HG03066 (cell line): ENCODE data around the gene MTA1.

Experiments
- ATAC-seq: cut with Tn5 transposase; IDR thresholded peaks from one replicate; pipeline ENCODE4 v1.9.1; 2021; ENCODE audit warnings: low read depth; ENCODE audit not compliant: unreplicated experiment

Gene MTA1

GRCh38 chr14:105421723-105422615, 2.3 kb downstream of the MTA1 start:
- ATAC-seq, result no peak

GRCh38 chr14:105422695-105423487, 3.3 kb downstream of the MTA1 start:
- no peak for ATAC-seq

GRCh38 chr14:105423488-105424195, 4.0 kb downstream of the MTA1 start:
- no peak for ATAC-seq

GRCh38 chr14:105424861-105425260, 5.2 kb downstream of the MTA1 start:
- ATAC-seq, result no peak

- ATAC-seq, result no peak
Measured at GRCh38 chr14:105425823-105426247, 6.2 kb downstream of the MTA1 start.

- no peak for ATAC-seq
Measured at GRCh38 chr14:105426416-105427130, 6.9 kb downstream of the MTA1 start.

DNA sequence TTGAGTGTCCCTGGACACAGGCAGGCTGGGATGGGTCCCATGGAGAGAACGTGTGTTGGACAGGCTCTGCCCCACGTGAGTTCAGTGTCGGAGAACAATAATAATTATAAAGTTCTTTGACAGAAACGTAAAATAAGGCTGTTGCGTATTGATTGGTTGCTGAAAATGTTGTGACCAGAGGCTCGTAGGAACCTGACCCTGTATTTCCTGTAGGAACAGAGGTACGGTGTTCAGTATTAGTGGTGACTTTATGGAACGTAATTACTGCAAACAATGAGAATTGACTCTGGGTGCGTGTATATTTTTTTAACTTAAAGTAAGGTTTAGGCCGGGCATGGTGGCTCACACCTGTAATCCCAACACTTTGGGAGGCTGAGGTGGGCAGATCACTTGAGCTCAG, 7.8 kb downstream of the MTA1 start:
- ATAC-seq, result no peak

DNA sequence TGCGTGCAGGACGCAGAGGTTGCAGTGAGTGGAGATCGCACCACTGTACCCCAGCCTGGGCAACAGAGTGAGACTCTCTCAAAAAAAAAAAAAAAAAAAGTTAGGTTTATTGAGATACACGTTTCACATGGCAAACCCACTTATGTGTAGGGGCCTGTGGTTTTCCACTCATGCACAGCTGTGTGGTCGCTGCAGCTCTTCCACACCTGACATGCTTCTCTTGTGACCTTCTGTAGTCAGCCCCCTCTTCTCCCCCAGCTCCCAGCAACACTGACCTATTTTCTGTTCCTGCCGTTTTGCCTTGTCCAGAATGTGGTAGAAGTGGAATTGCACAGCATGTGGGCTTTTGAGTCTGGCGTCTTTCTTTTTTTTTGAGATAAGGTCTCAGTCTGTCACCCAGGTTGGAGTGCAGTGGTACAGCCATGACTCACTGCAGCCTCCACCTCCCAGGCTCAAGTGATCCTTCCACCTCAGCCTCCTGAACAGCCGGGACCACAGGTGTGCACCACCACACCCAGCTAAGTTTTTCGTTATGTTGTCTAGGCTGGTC, 8.4 kb downstream of the MTA1 start:
- ATAC-seq, result no peak

DNA sequence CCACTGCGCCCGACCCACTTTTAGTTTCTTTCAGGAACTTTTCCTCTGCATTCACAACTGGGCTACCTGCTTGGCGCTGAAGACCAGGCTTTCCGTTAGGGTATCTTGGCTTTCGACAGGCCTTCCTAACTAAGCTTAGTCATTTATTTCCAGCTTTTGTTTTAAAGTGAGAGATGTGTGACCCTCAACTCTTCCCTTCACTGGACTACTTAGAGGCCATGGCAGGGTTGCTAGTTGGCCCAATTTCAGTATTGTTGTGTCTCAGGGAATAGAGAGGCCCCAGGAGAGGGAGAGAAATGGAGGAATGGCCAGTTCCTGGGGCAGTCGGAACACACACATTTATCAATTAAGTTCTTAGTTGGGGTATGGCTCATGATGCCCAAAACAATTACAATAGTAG, 10.4 kb downstream of the MTA1 start:
- ATAC-seq, result no peak

GRCh38 chr14:105430565-105430964, 10.9 kb downstream of the MTA1 start:
- no peak for ATAC-seq

DNA sequence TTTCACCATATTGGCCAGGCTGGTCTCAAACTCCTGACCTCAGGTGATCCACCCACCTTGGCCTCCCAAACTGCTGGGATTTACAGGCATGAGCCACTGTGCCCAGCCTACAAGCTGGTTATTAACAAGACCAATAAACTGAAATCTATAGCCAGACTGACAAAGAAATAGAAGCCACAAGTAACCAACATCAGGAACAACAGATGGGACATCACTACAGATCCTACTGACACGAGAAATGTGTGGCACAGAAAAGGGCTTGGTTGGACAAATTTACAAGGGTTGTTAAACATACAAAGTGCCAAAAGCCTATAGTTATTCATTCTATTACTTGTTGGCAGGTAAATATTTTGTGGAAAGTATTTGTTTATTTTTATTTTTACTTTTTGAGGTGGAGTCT, 11.6 kb downstream of the MTA1 start:
- ATAC-seq, result no peak

DNA sequence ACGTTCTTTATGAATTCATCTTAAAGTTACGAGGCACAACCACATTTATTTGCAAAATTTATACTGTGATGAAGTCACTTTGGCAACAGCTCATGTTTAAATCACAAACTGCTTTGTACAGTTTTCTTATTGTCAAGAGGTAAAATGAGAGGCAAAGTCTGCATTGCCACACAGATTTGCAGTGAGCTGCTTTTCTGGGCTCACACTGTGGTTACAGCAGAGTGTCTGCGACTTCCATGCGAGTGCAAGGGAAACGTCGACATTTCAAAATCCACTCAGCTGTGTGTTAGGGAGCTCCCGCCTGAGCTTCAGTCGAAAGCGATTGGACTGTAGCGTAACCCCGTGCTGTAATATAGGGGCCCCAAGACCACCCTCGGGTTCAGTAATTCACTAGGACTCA, 13.0 kb downstream of the MTA1 start:
- no peak for ATAC-seq

- no peak for ATAC-seq
Measured at GRCh38 chr14:105433161-105433605, 13.6 kb downstream of the MTA1 start.

GRCh38 chr14:105436402-105436801, 16.8 kb downstream of the MTA1 start:
- no peak for ATAC-seq

GRCh38 chr14:105436891-105437722, 17.5 kb downstream of the MTA1 start:
- no peak for ATAC-seq

GRCh38 chr14:105437723-105438500, 18.3 kb downstream of the MTA1 start:
- no peak for ATAC-seq

- no peak for ATAC-seq
Measured at GRCh38 chr14:105439179-105439578, 19.6 kb downstream of the MTA1 start.
